Measurements from ENCODE around the gene PTPRK.
"Not testable (repeated sequence)": the region's sequence is repeated elsewhere in the genome, so short reads cannot be mapped to it uniquely, and the experiment has no call there.

The PTPRK gene

GRCh38 chr6:128000363-128000762 lies 520.0 kb downstream of the PTPRK start:
- DNase-seq (ENCODE audit: low spot score): peak; percentile 4

DNA sequence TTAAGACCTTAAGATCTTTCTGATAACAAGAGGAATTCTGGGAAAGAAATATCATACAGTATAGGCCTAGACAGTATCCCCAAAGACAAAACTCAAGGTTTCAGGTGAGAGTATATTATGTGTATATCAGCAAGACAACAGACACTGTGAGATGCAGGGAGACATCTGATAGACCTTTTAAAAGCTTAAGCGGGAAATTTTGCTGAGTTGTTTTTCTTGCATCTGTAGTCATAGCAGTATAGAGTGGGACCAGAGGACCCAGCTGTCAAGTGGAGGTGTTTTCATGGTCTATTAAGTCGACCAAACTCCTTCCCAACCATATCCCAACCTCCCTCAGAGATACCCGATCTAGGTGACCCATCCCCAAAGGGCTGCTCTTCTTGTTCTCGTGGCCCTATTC lies 521.4 kb downstream of the PTPRK start:
- DNase-seq (ENCODE audit: low spot score): no peak

- DNase-seq (ENCODE audit: low spot score): no peak
Measured at GRCh38 chr6:127997496-127998164, 522.8 kb downstream of the PTPRK start.

DNA sequence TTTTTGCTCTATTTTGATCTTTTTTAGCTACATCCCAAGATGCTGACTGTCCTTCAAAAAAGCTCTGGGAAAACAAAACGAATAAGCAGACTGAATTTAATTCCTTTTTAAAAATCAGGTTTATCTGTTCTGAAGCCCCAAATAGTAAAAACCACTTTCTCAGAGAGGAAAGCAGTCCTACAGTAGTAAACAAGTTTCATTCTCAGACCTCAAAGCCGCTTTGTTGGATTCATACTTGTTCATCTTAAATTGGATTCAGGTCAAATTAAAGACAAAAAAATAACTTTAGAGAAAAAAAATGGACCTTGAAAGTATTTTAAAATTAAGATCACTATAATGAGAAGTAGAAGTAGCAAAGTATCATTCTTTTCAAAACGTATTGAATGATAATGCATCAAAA lies 523.5 kb downstream of the PTPRK start:
- DNase-seq (ENCODE audit: low spot score): no peak

- no peak for DNase-seq (ENCODE audit: low spot score)
Measured at GRCh38 chr6:127992144-127992543, 528.3 kb downstream of the PTPRK start.

GRCh38 chr6:127990074-127990473 lies 530.3 kb downstream of the PTPRK start:
- no peak for DNase-seq (ENCODE audit: low spot score)

GRCh38 chr6:127980996-127981395 lies 539.4 kb downstream of the PTPRK start:
- DNase-seq (ENCODE audit: low spot score): no peak

DNA sequence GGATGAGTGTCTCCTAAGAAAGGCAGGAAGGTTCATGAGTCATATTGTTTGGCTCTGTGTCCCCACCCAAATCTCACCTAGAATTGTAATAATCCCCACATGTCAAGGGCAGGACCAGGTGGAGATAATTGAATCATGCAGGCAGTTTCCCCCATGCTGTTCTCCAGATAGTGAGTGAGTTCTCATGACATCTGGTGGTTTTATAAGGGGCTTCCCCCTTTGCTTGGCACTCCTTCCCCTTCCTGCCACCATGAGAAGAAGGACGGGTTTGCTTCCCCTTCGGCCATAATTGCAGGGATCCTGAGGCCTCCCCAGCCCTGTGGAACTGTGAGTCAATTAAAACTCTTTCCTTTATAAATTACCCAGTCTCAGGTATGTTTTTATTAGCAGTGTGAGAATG lies 542.2 kb downstream of the PTPRK start:
- not testable (repeated sequence) for DNase-seq (ENCODE audit: low spot score)

DNA sequence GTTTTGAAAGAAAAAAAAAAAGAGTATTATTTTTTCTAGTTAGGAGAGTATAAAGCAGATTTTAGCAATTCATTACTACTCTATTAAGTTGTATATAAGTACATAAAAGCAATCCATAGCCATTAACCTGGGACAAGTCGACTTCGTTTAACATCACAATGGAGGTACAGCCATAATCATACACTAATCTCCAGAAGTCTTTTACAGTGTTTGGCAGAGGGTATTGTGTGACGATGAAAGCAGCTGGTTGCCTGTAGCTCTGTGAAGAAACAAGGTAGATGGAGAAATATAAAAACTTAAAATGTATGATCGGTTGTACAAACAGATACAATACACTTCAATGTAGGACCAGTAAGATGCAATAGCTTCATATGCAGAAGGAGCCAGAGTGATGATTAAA lies 543.6 kb downstream of the PTPRK start:
- DNase-seq (ENCODE audit: low spot score): no peak

DNA sequence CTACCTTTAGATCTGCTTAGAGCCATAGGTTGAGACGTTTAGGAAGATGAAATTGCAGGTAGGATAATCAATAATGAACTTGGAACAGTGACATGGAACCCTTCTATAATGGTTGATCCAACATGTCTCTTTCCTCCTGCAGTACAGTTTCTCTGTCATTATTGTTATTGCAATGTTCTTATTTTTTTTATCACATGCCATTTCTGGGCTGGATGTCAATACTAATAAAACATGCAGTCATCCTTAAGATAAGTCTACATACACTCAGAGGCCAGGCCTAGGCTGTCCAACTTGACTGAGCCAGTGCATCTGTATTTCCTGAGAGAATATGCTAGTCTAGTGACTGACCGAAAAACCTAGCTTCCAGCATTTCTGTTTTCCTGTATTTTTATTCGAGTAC lies 544.3 kb downstream of the PTPRK start:
- DNase-seq (ENCODE audit: low spot score): no peak

DNA sequence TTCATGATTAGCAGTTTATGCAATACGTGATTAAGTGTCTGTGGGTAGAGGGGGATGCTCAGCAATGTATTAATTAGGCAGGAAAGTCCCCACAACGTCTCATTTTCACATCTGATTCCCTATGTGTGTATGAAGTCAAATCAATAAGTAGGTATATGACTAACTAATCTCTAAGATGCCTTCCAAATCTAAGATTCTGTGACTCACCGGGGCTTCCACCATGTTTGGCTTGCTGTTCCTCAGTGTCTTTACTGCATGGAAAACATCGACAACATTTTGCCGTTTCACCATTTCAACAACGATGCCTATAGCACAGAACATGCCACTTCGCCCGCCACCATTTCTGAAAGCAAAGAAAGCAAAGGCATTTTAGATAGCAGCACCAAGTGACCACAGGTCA lies 547.6 kb downstream of the PTPRK start:
- no peak for DNase-seq (ENCODE audit: low spot score)

GRCh38 chr6:127971945-127972391 lies 548.4 kb downstream of the PTPRK start:
- no peak for DNase-seq (ENCODE audit: low spot score)

GRCh38 chr6:127971386-127971785 lies 549.0 kb downstream of the PTPRK start:
- DNase-seq (ENCODE audit: low spot score): no peak

DNA sequence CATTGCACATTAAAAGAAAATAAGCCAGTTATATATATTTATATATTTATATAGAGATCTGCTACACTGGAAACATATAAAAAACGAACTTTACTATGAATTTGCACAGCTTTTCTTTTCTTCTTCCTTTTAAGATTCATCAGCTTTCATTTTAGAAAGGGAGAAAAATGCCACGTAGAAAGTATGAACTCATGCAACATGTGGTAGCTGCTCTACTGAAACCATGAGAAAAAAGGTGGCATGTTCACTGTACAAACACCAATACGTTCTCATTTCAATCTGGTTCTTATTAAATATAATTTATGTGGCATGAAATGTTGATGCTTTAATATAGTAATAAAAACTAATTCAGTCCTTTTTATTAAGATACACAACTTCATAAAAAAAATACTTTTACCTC lies 550.7 kb downstream of the PTPRK start:
- DNase-seq (ENCODE audit: low spot score): no peak

- DNase-seq (ENCODE audit: low spot score): no peak
Measured at GRCh38 chr6:127968394-127968793, 552.0 kb downstream of the PTPRK start.

DNA sequence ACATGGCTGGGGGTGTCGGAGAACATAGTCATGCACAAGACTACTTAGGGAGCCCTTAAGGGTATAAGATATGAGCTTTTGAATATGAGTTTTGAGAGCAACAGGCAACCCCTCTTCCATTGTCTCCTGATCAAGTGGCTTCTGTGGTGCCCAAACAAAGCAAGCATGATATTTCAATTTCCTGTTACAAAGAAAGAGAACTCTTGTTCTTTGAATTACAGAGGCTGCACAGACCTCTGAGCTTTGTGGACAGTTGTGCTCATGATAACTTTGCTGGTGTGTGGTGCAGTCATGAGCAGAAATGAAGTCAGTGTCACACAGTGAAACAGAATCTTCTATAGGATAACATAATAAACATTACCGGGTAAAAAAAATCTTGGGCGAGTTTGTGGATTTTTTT lies 552.7 kb downstream of the PTPRK start:
- no peak for DNase-seq (ENCODE audit: low spot score)

- DNase-seq (ENCODE audit: low spot score): no peak
Measured at GRCh38 chr6:127966616-127967015, 553.8 kb downstream of the PTPRK start.

GRCh38 chr6:127963495-127963894 lies 556.9 kb downstream of the PTPRK start:
- DNase-seq (ENCODE audit: low spot score): no peak

DNA sequence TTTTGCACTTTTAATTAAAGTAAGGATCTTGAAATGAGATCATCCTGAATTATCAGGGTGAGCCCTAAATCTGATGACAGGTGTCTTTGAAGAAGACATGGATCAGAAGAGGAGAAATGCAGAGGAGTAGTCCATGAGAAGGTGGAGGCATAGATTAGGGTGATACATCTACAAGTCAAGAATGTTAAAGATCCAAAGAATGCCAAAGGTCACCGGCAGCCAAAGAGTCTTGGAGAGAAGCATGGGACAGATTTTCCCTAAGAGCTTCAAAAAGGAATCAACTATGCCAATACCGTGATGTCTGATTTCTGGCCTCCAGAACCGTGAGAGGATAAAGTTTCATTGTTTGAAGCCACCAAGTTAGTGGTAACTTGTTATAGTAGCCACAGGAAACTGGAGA lies 560.5 kb downstream of the PTPRK start:
- no peak for DNase-seq (ENCODE audit: low spot score)

- no peak for DNase-seq (ENCODE audit: low spot score)
Measured at GRCh38 chr6:127956956-127957355, 563.4 kb downstream of the PTPRK start.

DNA sequence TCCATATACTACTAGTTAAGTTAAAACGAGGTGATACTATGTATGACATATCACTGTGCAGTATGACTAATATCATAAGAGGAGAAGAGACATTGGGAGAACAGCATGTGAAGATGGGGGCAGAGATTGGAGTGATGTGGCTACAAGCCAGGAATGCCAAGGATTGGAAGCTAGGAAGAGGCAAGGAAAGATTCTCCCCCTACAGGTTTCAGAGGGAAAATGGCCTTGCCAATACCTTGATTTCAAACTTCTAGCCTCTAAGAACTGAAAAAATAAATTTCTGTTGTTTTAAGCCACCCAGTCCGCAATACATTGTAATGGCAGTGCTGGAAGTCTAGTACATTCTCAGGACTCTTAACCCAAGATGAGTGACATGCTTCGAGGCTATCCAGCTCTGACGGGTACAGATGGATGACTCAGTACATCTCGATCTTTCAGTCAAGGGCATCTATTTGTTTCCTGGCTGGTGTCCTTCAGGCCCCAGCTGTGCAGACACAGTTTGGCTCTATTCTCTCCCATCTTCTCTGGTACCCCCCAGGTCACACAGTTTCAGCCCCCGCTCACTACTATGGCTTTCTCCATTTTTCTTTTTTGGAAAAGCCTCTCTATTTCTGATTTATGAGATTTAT lies 564.0 kb downstream of the PTPRK start:
- DNase-seq (ENCODE audit: low spot score): peak; percentile 11

- no peak for DNase-seq (ENCODE audit: low spot score)
Measured at GRCh38 chr6:127954082-127954481, 566.3 kb downstream of the PTPRK start.

GRCh38 chr6:127952831-127953230 lies 567.6 kb downstream of the PTPRK start:
- DNase-seq (ENCODE audit: low spot score): no peak

DNA sequence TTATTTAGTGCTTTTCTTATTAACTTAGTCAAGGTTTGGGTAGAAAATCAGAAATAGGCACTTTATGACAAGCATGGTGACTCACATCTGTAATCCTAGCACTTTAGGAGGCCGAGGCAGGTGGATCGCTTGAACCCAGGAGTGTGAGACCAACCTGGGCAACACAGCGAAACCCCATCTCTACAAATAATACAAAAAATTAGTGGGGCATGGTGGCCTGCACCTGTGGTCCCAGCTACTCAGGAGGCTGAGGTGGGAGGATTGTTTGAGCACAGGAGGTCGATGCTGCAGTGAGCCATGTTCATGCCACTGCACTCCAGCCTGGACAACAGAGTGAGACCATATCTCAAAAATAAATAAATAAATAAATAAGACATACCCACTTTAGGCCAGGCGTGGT lies 568.2 kb downstream of the PTPRK start:
- DNase-seq (ENCODE audit: low spot score): no peak

Data from kidney capillary endothelial cell (primary cell).